ENCODE measurements around the gene HLA-DPB1. TPM values are rescaled to one million over a fixed set of nuclear protein-coding genes. Genes with fewer than 3 reads are reported as not detected.

The HLA-DPB1 gene
- polyA plus RNA-seq, 1 experiment: 1.6 TPM

- no peak overlapping the region for H3K27ac ChIP-seq (ENCODE audit: low read depth, low read length)
- no peak for TF ChIP-seq CTCF (IDR thresholded peaks at IDR 0.05; ENCODE audit: low read depth, low read length)
- H3K9me3 ChIP-seq (ENCODE audit: control insufficient read depth, insufficient read depth, low read length): no peaks in the 10 kb centered on the region
- ChIA-PET CTCF (interaction anchor here (0.6 kb wide), 1 partner anchor 125 kb away, joined by 3 read pairs; no protein-coding TSS in a partner anchor), POLR2A (no interaction called here)
- no peak for DNase-seq (ENCODE audit: low read depth, low spot score)
- H3K27me3 ChIP-seq (ENCODE audit: control insufficient read depth, insufficient read depth, low read length): peaks cover 46% of the 10 kb centered on the region
- H3K4me3 ChIP-seq (ENCODE audit: low read depth, low read length): no peak overlapping the region
Measured at GRCh38 chr6:33077908-33078307, 2.1 kb downstream of the HLA-DPB1 start.

GRCh38 chr6:33078442-33078841 lies 2.7 kb downstream of the HLA-DPB1 start:
- H3K4me3 ChIP-seq (ENCODE audit: low read depth, low read length): no peak overlapping the region
- no peaks in the 10 kb centered on the region for H3K9me3 ChIP-seq (ENCODE audit: control insufficient read depth, insufficient read depth, low read length)
- ChIA-PET CTCF (no interaction called here), POLR2A (no interaction called here)
- peaks cover 42% of the 10 kb centered on the region for H3K27me3 ChIP-seq (ENCODE audit: control insufficient read depth, insufficient read depth, low read length)
- no peak for DNase-seq (ENCODE audit: low read depth, low spot score)
- H3K27ac ChIP-seq (ENCODE audit: low read depth, low read length): no peak overlapping the region
- TF ChIP-seq CTCF (IDR thresholded peaks at IDR 0.05; ENCODE audit: low read depth, low read length): no peak

GRCh38 chr6:33078919-33079521 lies 3.2 kb downstream of the HLA-DPB1 start:
- TF ChIP-seq CTCF (IDR thresholded peaks at IDR 0.05; ENCODE audit: low read depth, low read length): no peak
- no peak overlapping the region for H3K4me3 ChIP-seq (ENCODE audit: low read depth, low read length)
- H3K27ac ChIP-seq (ENCODE audit: low read depth, low read length): no peak overlapping the region
- peaks cover 41% of the 10 kb centered on the region for H3K27me3 ChIP-seq (ENCODE audit: control insufficient read depth, insufficient read depth, low read length)
- CTCF ChIA-PET: no interaction called here
- H3K9me3 ChIP-seq (ENCODE audit: control insufficient read depth, insufficient read depth, low read length): no peaks in the 10 kb centered on the region
- DNase-seq (ENCODE audit: low read depth, low spot score): no peak
- POLR2A ChIA-PET: no interaction called here

- CTCF ChIA-PET: interaction anchor here (2.2 kb wide), 1 partner anchor 64 kb away, joined by 16 read pairs; no protein-coding TSS in a partner anchor
- H3K27ac ChIP-seq (ENCODE audit: low read depth, low read length): no peak overlapping the region
- no peak for DNase-seq (ENCODE audit: low read depth, low spot score)
- H3K4me3 ChIP-seq (ENCODE audit: low read depth, low read length): no peak overlapping the region
- no peaks in the 10 kb centered on the region for H3K9me3 ChIP-seq (ENCODE audit: control insufficient read depth, insufficient read depth, low read length)
- no peak for TF ChIP-seq CTCF (IDR thresholded peaks at IDR 0.05; ENCODE audit: low read depth, low read length)
- peaks cover 40% of the 10 kb centered on the region for H3K27me3 ChIP-seq (ENCODE audit: control insufficient read depth, insufficient read depth, low read length)
- POLR2A ChIA-PET: interaction anchor here (1.4 kb wide), 1 partner anchor 108 kb away, joined by 4 read pairs; no protein-coding TSS in a partner anchor
Measured at GRCh38 chr6:33079580-33079979, 3.8 kb downstream of the HLA-DPB1 start.
